ENCODE results near the gene SRSF7.
"Not testable (repeated sequence)": the region's sequence is repeated elsewhere in the genome, so short reads cannot be mapped to it uniquely, and the experiment has no call there.

DNA sequence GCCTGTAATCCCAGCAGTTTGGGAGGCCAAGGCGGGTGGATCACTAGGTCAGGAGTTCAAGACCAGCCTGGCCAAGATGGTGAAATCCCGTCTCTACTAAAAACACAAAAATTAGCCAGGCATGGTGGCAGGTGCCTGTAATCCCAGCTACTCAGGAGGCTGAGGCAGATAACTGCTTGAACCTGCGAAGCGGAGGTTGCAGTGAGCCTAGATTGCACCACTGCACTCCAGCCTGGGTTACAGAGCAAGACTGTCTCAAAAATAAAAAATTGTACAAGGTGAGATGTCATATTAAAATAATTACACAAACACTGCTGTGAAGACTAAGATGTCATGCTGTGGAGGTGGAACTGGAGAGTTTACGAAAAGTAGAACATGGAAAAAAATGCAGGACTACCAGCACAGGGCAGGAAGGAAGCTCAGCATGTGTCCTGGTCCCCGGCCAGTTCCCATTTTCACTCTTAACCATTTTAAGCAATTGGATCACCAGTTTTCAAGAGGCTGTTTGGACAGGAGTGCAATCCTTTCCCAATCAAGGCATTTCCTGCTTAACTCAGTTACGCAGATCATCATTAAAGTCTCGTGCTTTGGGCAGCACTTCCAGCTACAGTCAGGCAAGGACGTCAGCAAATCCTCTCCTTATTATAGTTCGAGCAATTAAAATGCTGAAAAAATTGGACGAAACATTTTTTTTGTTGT, 14.0 kb downstream of the SRSF7 start:
- peak in 1 of 2 donors; percentile 58 for TF ChIP-seq POLR2AphosphoS5 (IDR thresholded peaks at IDR 0.05; ENCODE audit: insufficient read depth in 1 of 2, low read depth in 1 of 2)
- TF ChIP-seq POLR2A (IDR thresholded peaks at IDR 0.05): not testable (repeated sequence)
- TF ChIP-seq, protein P1, sequence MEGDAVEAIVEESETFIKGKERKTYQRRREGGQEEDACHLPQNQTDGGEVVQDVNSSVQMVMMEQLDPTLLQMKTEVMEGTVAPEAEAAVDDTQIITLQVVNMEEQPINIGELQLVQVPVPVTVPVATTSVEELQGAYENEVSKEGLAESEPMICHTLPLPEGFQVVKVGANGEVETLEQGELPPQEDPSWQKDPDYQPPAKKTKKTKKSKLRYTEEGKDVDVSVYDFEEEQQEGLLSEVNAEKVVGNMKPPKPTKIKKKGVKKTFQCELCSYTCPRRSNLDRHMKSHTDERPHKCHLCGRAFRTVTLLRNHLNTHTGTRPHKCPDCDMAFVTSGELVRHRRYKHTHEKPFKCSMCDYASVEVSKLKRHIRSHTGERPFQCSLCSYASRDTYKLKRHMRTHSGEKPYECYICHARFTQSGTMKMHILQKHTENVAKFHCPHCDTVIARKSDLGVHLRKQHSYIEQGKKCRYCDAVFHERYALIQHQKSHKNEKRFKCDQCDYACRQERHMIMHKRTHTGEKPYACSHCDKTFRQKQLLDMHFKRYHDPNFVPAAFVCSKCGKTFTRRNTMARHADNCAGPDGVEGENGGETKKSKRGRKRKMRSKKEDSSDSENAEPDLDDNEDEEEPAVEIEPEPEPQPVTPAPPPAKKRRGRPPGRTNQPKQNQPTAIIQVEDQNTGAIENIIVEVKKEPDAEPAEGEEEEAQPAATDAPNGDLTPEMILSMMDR (IDR thresholded peaks at IDR 0.05): not testable (repeated sequence)
